Mucosa of descending colon (tissue), 3 donors: Measurements from ENCODE around the gene GOLGA3. TPM values are rescaled to one million over a fixed set of nuclear protein-coding genes. Genes with fewer than 3 reads are reported as not detected.
"Not testable (repeated sequence)": the region's sequence is repeated elsewhere in the genome, so short reads cannot be mapped to it uniquely, and the experiment has no call there.

ENCODE experiments used
- ATAC-seq: fragments of 200-7000 bp; cut with Tn5 transposase; one replicate; pipeline ENCODE4 v1.9.1; 2020; ENCODE audit warnings: mild to moderate bottlenecking, moderate library complexity
- DNase-seq, 3 donors: peaks; one replicate each; pipeline ENCODE4 v3.0.0-alpha.2; 2020
- H3K36me3 ChIP-seq: fragments of 200-600 bp; one replicate; pipeline ENCODE4 v1.8.0; 2021; ENCODE audit warnings: low read depth, mild to moderate bottlenecking
- H3K4me1 ChIP-seq: fragments of 200-600 bp; one replicate; pipeline ENCODE4 v1.8.0; 2021; ENCODE audit warnings: low read depth, mild to moderate bottlenecking
- H3K4me3 ChIP-seq: fragments of 200-600 bp; one replicate; pipeline ENCODE4 v1.8.0; 2021; ENCODE audit warnings: mild to moderate bottlenecking
- H3K9me3 ChIP-seq: fragments of 200-600 bp; one replicate; pipeline ENCODE4 v1.8.0; 2021; ENCODE audit warnings: mild to moderate bottlenecking
- CTCF ChIP-seq: fragments of 200-600 bp; IDR thresholded peaks from one replicate; pipeline ENCODE4 v1.8.0; 2022; ENCODE audit warnings: antibody characterized with exemption, mild to moderate bottlenecking
- intact Hi-C, 2 donors: fragments of 100-400 bp; cut with DNase I in 1 of 2; cut with micrococcal nuclease in 1 of 2; formaldehyde crosslinking; loops; one replicate each; pipeline versions ENCODE4 v1.11.0 to v1.11.1; 2022; cut with DNase I, micrococcal nuclease
- total RNA-seq, 3 donors: library from RNA; stranded (reverse); fragmentation: NEBNext Ultra II Directional in 2 of 3; extraction: Animal tissue kit (Norgen Biotek cat#: 25700) in 2 of 3; gene quantifications; one replicate each; pipeline versions ENCODE4 v1.2.1 to v1.2.4, GENCODE V29; 2021 to 2023
- donor health status: DM: no; HTN: no; CAD: no; lungs with moderate emphysema.
- donor health status: DM: no; HTN: no; CAD: no.
- donor health status: DM: no; HTN: yes; CAD: no.

The GOLGA3 gene
- total RNA-seq, 3 donors from 2014 or later: 71.6 to 91.0 (median 89.6) TPM

GRCh38 chr12:132812631-132813305 lies 15.9 kb downstream of the GOLGA3 start:
- intact Hi-C loops: no loop called here
- Histone ChIP-seq H3K4me3 (no peak overlapping the region), H3K36me3 (peaks cover 20% of the 10 kb centered on the region), H3K9me3 (no peaks in the 10 kb centered on the region), H3K4me1 (no peaks in the 10 kb centered on the region)
- no peak for ATAC-seq
- TF ChIP-seq CTCF: no peak
- no peak for DNase-seq

GRCh38 chr12:132809391-132809790 lies 19.3 kb downstream of the GOLGA3 start:
- H3K9me3 ChIP-seq, H3K4me3 ChIP-seq, intact Hi-C loops, ATAC-seq, H3K4me1 ChIP-seq, H3K36me3 ChIP-seq: not testable (repeated sequence)
- DNase-seq: peak in 1 of 3 donors; percentile 35

DNA sequence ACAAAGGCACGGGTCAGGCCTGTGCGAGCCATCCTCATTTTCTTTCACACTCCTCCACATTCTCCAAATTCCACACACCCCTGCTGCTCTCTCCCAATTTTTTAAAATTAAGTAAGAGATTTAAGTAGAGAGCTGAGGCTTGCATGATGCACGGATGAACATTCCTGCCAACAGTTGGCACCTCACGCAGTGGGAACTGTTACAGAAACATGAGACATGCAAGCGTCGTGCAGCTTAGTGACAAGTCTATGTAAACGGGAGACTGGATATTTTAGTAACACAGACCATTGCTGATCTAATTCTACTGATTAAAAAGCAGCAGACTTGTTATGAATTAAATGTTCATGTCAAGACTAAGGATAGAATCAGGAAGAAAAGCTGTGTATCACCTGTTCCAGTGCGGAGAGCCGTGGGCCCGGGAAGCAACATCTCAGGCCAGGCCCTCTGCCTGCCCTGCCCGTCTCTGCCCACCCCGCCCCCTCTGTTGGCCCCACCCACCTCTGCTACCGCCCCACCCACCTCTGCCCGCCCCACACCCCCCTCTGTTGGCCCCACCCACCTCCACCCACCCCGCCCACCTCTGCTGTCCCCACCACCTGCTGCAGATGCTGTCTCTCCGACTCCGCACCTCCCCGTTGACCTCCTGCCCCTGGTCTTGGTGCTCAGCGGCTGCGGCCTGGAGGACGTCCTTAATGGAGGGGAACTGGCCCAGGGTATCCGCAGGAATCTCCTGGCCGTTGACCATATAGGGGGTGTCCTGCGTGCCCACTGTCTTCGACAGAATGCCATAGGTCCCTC lies 21.2 kb downstream of the GOLGA3 start:
- intact Hi-C loops: no loop called here

GRCh38 chr12:132806857-132807256 lies 21.8 kb downstream of the GOLGA3 start:
- DNase-seq (no peak), ATAC-seq (no peak)
- Histone ChIP-seq H3K4me3 (no peak overlapping the region), H3K4me1 (no peaks in the 10 kb centered on the region), H3K36me3 (peaks cover 9% of the 10 kb centered on the region), H3K9me3 (no peaks in the 10 kb centered on the region)
- no peak for TF ChIP-seq CTCF
- intact Hi-C loops: no loop called here

More for the DNA sequence above, 21.2 kb downstream of the GOLGA3 start:
- no peak overlapping the region for H3K4me3 ChIP-seq
- DNase-seq (no peak), ATAC-seq (no peak)
- H3K4me1 ChIP-seq: no peaks in the 10 kb centered on the region
- no peaks in the 10 kb centered on the region for H3K9me3 ChIP-seq
- TF ChIP-seq CTCF: no peak
- peaks cover 12% of the 10 kb centered on the region for H3K36me3 ChIP-seq

DNA sequence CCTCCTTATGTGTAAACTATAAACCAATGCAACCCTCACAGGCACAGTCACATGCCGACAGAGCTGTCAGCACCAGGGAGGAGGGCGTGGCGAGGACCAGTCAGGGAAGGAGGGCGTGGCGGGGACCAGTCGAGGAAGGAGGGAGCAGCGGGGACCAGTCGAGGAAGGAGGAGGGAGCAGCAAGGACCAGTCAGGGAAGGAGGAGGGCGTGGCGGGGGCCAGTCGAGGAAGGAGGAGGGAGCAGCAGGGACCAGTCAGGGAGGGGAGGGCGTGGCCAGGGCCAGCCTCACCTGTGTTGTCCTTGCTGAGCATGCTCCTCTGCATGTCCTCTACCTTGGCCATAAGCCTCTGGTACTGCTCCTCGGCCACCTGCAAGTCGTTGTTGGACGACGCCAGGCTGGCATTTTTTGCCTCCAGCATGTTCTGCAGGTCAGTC lies 24.2 kb downstream of the GOLGA3 start:
- Histone ChIP-seq H3K4me3 (no peak overlapping the region), H3K4me1 (no peaks in the 10 kb centered on the region), H3K36me3 (peaks cover 21% of the 10 kb centered on the region), H3K9me3 (no peaks in the 10 kb centered on the region)
- intact Hi-C loops: no loop called here
- TF ChIP-seq CTCF: no peak
- DNase-seq: peak; percentile 76 to 87 (median 85)
- peak; percentile 97 for ATAC-seq

DNA sequence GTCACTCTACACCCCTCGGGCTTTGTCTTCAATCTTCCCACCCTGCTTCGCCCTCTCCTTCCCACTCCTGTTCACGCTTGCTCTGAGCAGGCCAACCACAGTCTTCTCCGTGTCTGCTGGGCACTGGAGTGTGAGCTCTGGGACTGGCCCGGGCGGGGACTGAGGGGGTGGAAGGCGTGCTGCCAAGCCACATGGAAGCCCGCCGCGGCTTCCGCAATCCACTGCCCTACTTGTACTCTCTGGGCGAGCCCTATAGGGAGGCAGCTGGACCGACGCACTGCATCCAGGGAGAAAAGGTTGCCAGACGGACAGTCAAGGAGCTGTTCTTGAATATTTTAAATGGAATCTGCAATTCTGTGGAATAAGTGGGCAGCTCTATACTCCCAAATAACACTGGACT lies 24.8 kb downstream of the GOLGA3 start:
- Histone ChIP-seq H3K4me3 (no peak overlapping the region), H3K36me3 (peaks cover 27% of the 10 kb centered on the region), H3K9me3 (no peaks in the 10 kb centered on the region), H3K4me1 (no peaks in the 10 kb centered on the region)
- TF ChIP-seq CTCF: no peak
- DNase-seq (no peak), ATAC-seq (no peak)
- intact Hi-C loops: no loop called here
